ENCODE measurements around the gene MAGOH.

MAGOH gene

GRCh38 chr1:53242381-53242780 is 4.1 kb upstream of the MAGOH start:
- H3K4me3 ChIP-seq (replicated peaks; ENCODE audit: low read depth, low read length) = no peak overlapping the region
- no peak for DNase-seq (ENCODE audit: low read depth)
- TF ChIP-seq CTCF (IDR thresholded peaks at IDR 0.05; ENCODE audit: low read length, missing control alignments) = no peak

GRCh38 chr1:53241828-53242227 is 3.5 kb upstream of the MAGOH start:
- no peak for TF ChIP-seq CTCF (IDR thresholded peaks at IDR 0.05; ENCODE audit: low read length, missing control alignments)
- no peak for DNase-seq (ENCODE audit: low read depth)
- no peak overlapping the region for H3K4me3 ChIP-seq (replicated peaks; ENCODE audit: low read depth, low read length)

- DNase-seq (ENCODE audit: low read depth) = no peak
- peak overlapping the region; percentile 88 for H3K4me3 ChIP-seq (replicated peaks; ENCODE audit: low read depth, low read length)
- TF ChIP-seq CTCF (IDR thresholded peaks at IDR 0.05; ENCODE audit: low read length, missing control alignments) = no peak
Observed at GRCh38 chr1:53237638-53238037, 680 bp downstream of the MAGOH start.

- H3K4me3 ChIP-seq (replicated peaks; ENCODE audit: low read depth, low read length) = peak overlapping the region; percentile 92
Observed at GRCh38 chr1:53220962-53221286, 17.4 kb downstream of the MAGOH start.

GRCh38 chr1:53220171-53220961 is 18.0 kb downstream of the MAGOH start, which contains the start of gene CZIB:
TSS of gene CZIB (minus strand) at chr1:53220634. CDS start at chr1:53220575, 59 bp downstream.
- peak; percentile 89 for DNase-seq (ENCODE audit: low read depth)
- H3K4me3 ChIP-seq (replicated peaks; ENCODE audit: low read depth, low read length) = peak within 1 kb of the TSS; percentile 92
- TF ChIP-seq CTCF (IDR thresholded peaks at IDR 0.05; ENCODE audit: low read length, missing control alignments) = no peak

More at GRCh38 chr1:53220962-53221286, 17.4 kb downstream of the MAGOH start:
- no peak for TF ChIP-seq CTCF (IDR thresholded peaks at IDR 0.05; ENCODE audit: low read length, missing control alignments)
- DNase-seq (ENCODE audit: low read depth) = no peak

GRCh38 chr1:53219711-53220110 is 18.6 kb downstream of the MAGOH start:
- H3K4me3 ChIP-seq (replicated peaks; ENCODE audit: low read depth, low read length) = peak overlapping the region; percentile 92
- no peak for DNase-seq (ENCODE audit: low read depth)
- no peak for TF ChIP-seq CTCF (IDR thresholded peaks at IDR 0.05; ENCODE audit: low read length, missing control alignments)

- no peak for DNase-seq (ENCODE audit: low read depth)
- no peak for TF ChIP-seq CTCF (IDR thresholded peaks at IDR 0.05; ENCODE audit: low read length, missing control alignments)
- no peak overlapping the region for H3K4me3 ChIP-seq (replicated peaks; ENCODE audit: low read depth, low read length)
Observed at GRCh38 chr1:53218201-53218600, 20.1 kb downstream of the MAGOH start.
